Measurements from ENCODE around the gene SYTL2.
"Not testable (repeated sequence)": the region's sequence is repeated elsewhere in the genome, so short reads cannot be mapped to it uniquely, and the experiment has no call there.

The SYTL2 gene

GRCh38 chr11:85779956-85780640, 30.8 kb downstream of the SYTL2 start:
- no peak overlapping the region for H2AFZ ChIP-seq (ENCODE audit: low read length)
- TF ChIP-seq EZH2phosphoT487 (IDR thresholded peaks at IDR 0.05; ENCODE audit: borderline replicate concordance): no peak
- TF ChIP-seq, protein P1, sequence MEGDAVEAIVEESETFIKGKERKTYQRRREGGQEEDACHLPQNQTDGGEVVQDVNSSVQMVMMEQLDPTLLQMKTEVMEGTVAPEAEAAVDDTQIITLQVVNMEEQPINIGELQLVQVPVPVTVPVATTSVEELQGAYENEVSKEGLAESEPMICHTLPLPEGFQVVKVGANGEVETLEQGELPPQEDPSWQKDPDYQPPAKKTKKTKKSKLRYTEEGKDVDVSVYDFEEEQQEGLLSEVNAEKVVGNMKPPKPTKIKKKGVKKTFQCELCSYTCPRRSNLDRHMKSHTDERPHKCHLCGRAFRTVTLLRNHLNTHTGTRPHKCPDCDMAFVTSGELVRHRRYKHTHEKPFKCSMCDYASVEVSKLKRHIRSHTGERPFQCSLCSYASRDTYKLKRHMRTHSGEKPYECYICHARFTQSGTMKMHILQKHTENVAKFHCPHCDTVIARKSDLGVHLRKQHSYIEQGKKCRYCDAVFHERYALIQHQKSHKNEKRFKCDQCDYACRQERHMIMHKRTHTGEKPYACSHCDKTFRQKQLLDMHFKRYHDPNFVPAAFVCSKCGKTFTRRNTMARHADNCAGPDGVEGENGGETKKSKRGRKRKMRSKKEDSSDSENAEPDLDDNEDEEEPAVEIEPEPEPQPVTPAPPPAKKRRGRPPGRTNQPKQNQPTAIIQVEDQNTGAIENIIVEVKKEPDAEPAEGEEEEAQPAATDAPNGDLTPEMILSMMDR (conservative IDR thresholded peaks at IDR 0.05; ENCODE audit: low read length): no peak
- no peak overlapping the region for H3K4me2 ChIP-seq (ENCODE audit: low read depth, low read length, poor library complexity, severe bottlenecking)
- H3K4me3 ChIP-seq (ENCODE audit: low read length, poor library complexity, severe bottlenecking): no peak overlapping the region
- no peaks in the 10 kb centered on the region for H4K20me1 ChIP-seq (ENCODE audit: insufficient read depth, low read length, poor library complexity, severe bottlenecking)
- H3K79me2 ChIP-seq (ENCODE audit: insufficient read depth, low read length): no peaks in the 10 kb centered on the region
- H3K27me3 ChIP-seq (ENCODE audit: insufficient read depth, low read length, poor library complexity, severe bottlenecking): peaks cover 5% of the 10 kb centered on the region
- no peaks in the 10 kb centered on the region for H3K9me3 ChIP-seq (ENCODE audit: insufficient read depth, low read depth, low read length)
- peaks cover 8% of the 10 kb centered on the region for H3K4me1 ChIP-seq (ENCODE audit: insufficient read depth, low read length, poor library complexity, severe bottlenecking)
- no peak overlapping the region for H3K9ac ChIP-seq (ENCODE audit: low read depth, low read length, poor library complexity, severe bottlenecking)
- H3K36me3 ChIP-seq (ENCODE audit: insufficient read depth, low read length): no peaks in the 10 kb centered on the region
- no peaks in the 10 kb centered on the region for H3F3A ChIP-seq (ENCODE audit: low read depth)
- no peaks in the 10 kb centered on the region for H3K9me2 ChIP-seq (replicated peaks; ENCODE audit: low read depth, low read length)

DNA sequence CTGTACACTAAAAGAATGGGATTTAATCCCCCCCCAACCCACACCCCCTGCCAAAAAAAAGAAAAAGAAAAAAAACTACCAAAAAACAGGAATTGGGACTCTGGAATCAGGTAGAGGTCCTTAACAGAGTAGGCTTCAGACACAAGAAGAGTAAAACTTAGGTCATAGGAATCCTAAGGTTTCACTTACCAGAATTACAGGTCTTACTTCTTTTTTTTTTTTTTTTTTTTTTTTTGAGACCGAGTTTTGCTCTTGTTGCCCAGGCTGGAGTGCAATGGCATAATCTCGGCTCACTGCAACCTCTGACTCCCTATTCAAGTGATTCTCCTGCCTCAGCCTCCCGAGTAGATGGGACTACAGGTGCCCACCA, 33.4 kb downstream of the SYTL2 start:
- not testable (repeated sequence) for H3K9ac ChIP-seq (ENCODE audit: low read depth, low read length, poor library complexity, severe bottlenecking); H3K4me2 ChIP-seq (ENCODE audit: low read depth, low read length, poor library complexity, severe bottlenecking); H3K9me3 ChIP-seq (ENCODE audit: insufficient read depth, low read depth, low read length); H3F3A ChIP-seq (ENCODE audit: low read depth); H2AFZ ChIP-seq (ENCODE audit: low read length); H3K27me3 ChIP-seq (ENCODE audit: insufficient read depth, low read length, poor library complexity, severe bottlenecking); H3K4me3 ChIP-seq (ENCODE audit: low read length, poor library complexity, severe bottlenecking); H3K36me3 ChIP-seq (ENCODE audit: insufficient read depth, low read length); H4K20me1 ChIP-seq (ENCODE audit: insufficient read depth, low read length, poor library complexity, severe bottlenecking); H3K4me1 ChIP-seq (ENCODE audit: insufficient read depth, low read length, poor library complexity, severe bottlenecking); H3K9me2 ChIP-seq (replicated peaks; ENCODE audit: low read depth, low read length); H3K79me2 ChIP-seq (ENCODE audit: insufficient read depth, low read length)

DNA sequence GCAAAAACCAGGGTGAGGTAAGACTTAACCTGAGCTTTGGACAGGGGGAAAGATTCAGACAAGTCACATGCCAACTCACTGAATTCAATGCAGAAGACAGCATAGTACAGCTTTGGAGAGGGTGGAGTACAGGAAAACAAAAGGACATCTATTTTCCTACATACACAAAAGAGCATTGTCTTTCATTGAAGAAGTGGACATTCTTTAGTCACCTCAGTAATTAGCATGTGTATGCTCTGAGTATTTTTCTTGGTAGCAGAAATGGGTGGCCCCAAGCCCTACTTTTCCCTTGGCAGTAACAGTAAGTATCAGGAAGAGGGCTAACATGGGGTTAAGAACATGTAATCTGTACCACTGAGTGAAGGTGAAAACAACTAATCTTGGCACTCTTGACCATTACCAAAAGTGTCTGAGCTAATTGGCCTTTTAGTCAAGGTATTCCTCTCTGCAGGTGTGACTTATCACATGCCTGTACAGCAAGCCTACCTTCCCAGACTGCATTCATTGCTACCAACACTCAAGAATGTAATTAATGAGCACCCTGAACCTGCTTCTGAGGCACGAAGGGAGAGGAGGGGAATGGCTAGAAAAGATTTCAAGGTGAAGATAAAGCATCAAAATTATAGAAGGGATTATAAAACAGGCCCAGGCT, 33.9 kb downstream of the SYTL2 start:
- Histone ChIP-seq H4K20me1 (ENCODE audit: insufficient read depth, low read length, poor library complexity, severe bottlenecking) (no peaks in the 10 kb centered on the region), H3K9ac (ENCODE audit: low read depth, low read length, poor library complexity, severe bottlenecking) (no peak overlapping the region), H3K4me2 (ENCODE audit: low read depth, low read length, poor library complexity, severe bottlenecking) (no peak overlapping the region), H3K79me2 (ENCODE audit: insufficient read depth, low read length) (no peaks in the 10 kb centered on the region), H3K9me3 (ENCODE audit: insufficient read depth, low read depth, low read length) (no peaks in the 10 kb centered on the region), H3K4me1 (ENCODE audit: insufficient read depth, low read length, poor library complexity, severe bottlenecking) (peaks cover 8% of the 10 kb centered on the region), H3K36me3 (ENCODE audit: insufficient read depth, low read length) (no peaks in the 10 kb centered on the region), H3K27me3 (ENCODE audit: insufficient read depth, low read length, poor library complexity, severe bottlenecking) (peaks cover 5% of the 10 kb centered on the region), H3F3A (ENCODE audit: low read depth) (no peaks in the 10 kb centered on the region), H3K4me3 (ENCODE audit: low read length, poor library complexity, severe bottlenecking) (no peak overlapping the region), H2AFZ (ENCODE audit: low read length) (no peak overlapping the region), H3K9me2 (replicated peaks; ENCODE audit: low read depth, low read length) (no peaks in the 10 kb centered on the region)
- TF ChIP-seq EZH2phosphoT487 (IDR thresholded peaks at IDR 0.05; ENCODE audit: borderline replicate concordance): no peak
- TF ChIP-seq, protein P1 (conservative IDR thresholded peaks at IDR 0.05; ENCODE audit: low read length): no peak
